HepG2 (cell line): Measurements from ENCODE around the gene PRAMEF33. TPM values are rescaled to one million over a fixed set of nuclear protein-coding genes. Genes with fewer than 3 reads are reported as not detected.
A peak's percentile ranks its signal among the peaks of the same experiment; 100 is the strongest.
"Not testable (repeated sequence)": the region's sequence is repeated elsewhere in the genome, so short reads cannot be mapped to it uniquely, and the experiment has no call there.

Experiments used
- ATAC-seq: fragments of 200-7000 bp; cut with Tn5 transposase; 3 replicates; pipeline ENCODE4 v1.9.1; 2020; ENCODE audit warnings: mild to moderate bottlenecking, moderate library complexity
- Bru-seq: library from RNA; stranded (reverse); fragments of 400-500 nt; gene quantifications from one replicate; lab custom pipeline; 2021; lab: Mats Ljungman, UMichigan
- BruChase-seq, 2 experiments: library from RNA; stranded (reverse); fragments of 400-500 nt; gene quantifications; one replicate each; lab custom pipeline; 2021; lab: Mats Ljungman, UMichigan
- BruUV-seq: library from RNA; stranded (reverse); fragments of 400-500 nt; replicated peaks from 2 replicates; lab custom pipeline; 2021; lab: Mats Ljungman, UMichigan
- CTCF ChIA-PET: fragments of 300-600 bp; formaldehyde crosslinking; extraction: SDS; loops from one replicate; lab custom pipeline; 2021; ENCODE audit warnings: low total read pairs, inconsistent platforms, low intra/inter-chr PET ratio; lab: Yijun Ruan, JAX
- POLR2A ChIA-PET: fragments of 350-600 bp; sonication (Branson Sonifier 250); formaldehyde crosslinking; loops from one replicate; lab custom pipeline; 2020; ENCODE audit warnings: antibody characterized with exemption, inconsistent platforms; lab: Yijun Ruan, JAX
- DNase-seq: peaks from one replicate; pipeline ENCODE4 v3.0.0-alpha.2; 2015; ENCODE audit warnings: low spot score
- FAIRE-seq: peaks from 3 replicates; lab custom pipeline; 2011; peaks lifted over from hg19 to GRCh38; lab: Jason Lieb, UNC
- H2AFZ ChIP-seq: one replicate; pipeline ENCODE4 v1.6.1; 2011; ENCODE audit warnings: low read length, inconsistent platforms
- H3K27ac ChIP-seq: fragments of 300-600 bp; 3 replicates; pipeline ENCODE4 v1.8.0; 2011; ENCODE audit warnings: mixed run types, mild to moderate bottlenecking, mixed read lengths, low read length, inconsistent platforms; ENCODE audit not compliant: insufficient read depth; ENCODE audit errors: extremely low read length
- H3K27me3 ChIP-seq, 2 experiments: fragments of 200-600 bp in 1 of 2; 2 replicates in 1 of 2; 3 replicates in 1 of 2; pipeline versions ENCODE4 v1.6.0 to v1.8.0; 2011; ENCODE audit warnings: low read length in 2 of 2, mild to moderate bottlenecking in 2 of 2, moderate library complexity in 2 of 2, inconsistent platforms in 1 of 2; ENCODE audit not compliant: insufficient read depth in 2 of 2, control insufficient read depth in 1 of 2
- H3K36me3 ChIP-seq, 2 experiments: fragments of 200-600 bp in 1 of 2; replicated peaks in 1 of 2; 2 replicates in 1 of 2; 3 replicates in 1 of 2; pipeline versions ENCODE4 v1.5.1 to v1.8.0; 2011; ENCODE audit warnings: low read length in 2 of 2, inconsistent platforms in 1 of 2; ENCODE audit not compliant: insufficient read depth in 2 of 2, control insufficient read depth in 1 of 2
- H3K4me1 ChIP-seq: 2 replicates; pipeline ENCODE4 v1.5.1; 2012; ENCODE audit warnings: low read length, inconsistent platforms; ENCODE audit not compliant: insufficient read depth
- H3K4me2 ChIP-seq: 2 replicates; pipeline ENCODE4 v1.6.0; 2011; ENCODE audit warnings: low read depth, low read length, inconsistent platforms
- H3K4me3 ChIP-seq, 3 experiments: fragments of 200-600 bp in 1 of 3; sonication (generic), shearing (Covaris generic) in 1 of 3; replicated peaks in 1 of 3; 2 replicates each; pipeline ENCODE4 v1.5.1; 2011 to 2016; ENCODE audit warnings: low read length in 3 of 3, inconsistent platforms in 2 of 3, low read depth in 2 of 3, mild to moderate bottlenecking in 2 of 3, control low read depth in 1 of 3, mixed read lengths in 1 of 3; ENCODE audit not compliant: insufficient read depth in 1 of 3
- H3K79me2 ChIP-seq: one replicate; pipeline ENCODE4 v1.6.1; 2011; ENCODE audit warnings: low read length, inconsistent platforms; ENCODE audit not compliant: insufficient read depth
- H3K9ac ChIP-seq: 2 replicates; pipeline ENCODE4 v1.6.0; 2011; ENCODE audit warnings: mild to moderate bottlenecking, low read depth, low read length, inconsistent platforms; ENCODE audit not compliant: insufficient read depth
- H3K9me3 ChIP-seq: 2 replicates; pipeline ENCODE4 v1.5.1; 2012; ENCODE audit warnings: mild to moderate bottlenecking, low read length
- H4K20me1 ChIP-seq: 2 replicates; pipeline ENCODE4 v1.6.0; 2011; ENCODE audit warnings: inconsistent platforms, mild to moderate bottlenecking, low read length, moderate library complexity; ENCODE audit not compliant: insufficient read depth
- WGBS: methylation state at CpG from one replicate; pipeline ENCODE4 v1.1.6; 2017; ENCODE audit warnings: low lambda C conversion rate; 5-methylcytosine and 5-hydroxymethylcytosine counted together
- in situ Hi-C: cut with HindIII; loops from 2 replicates; pipeline ENCODE4 v1.10.0; 2017; ENCODE audit warnings: low pct_unique_long_range_greater_than_20kb; ENCODE audit not compliant: extremely low pct_ligation_motif_present
- intact Hi-C: fragments of 100-400 bp; cut with micrococcal nuclease; formaldehyde crosslinking; loops from one replicate; pipeline ENCODE4 v1.10.0; 2022; ENCODE audit not compliant: unreplicated experiment
- long read RNA-seq, 2 experiments: library from RNA in 1 of 2; library from polyadenylated mRNA in 1 of 2; stranded (forward) in 1 of 2; unstranded in 1 of 2; transcript quantifications; one replicate each; pipeline ENCODE4 v2.0.0, GENCODE V29; 2019 to 2022
- polyA minus RNA-seq, 3 experiments: library from RNA; depleted of rRNA, polyadenylated mRNA; stranded (reverse); fragments of >200 nt; gene quantifications; 2 replicates each; pipeline ENCODE4 v1.2.3, GENCODE V29; 2011; ENCODE audit warnings: low replicate concordance in 1 of 3
- polyA plus RNA-seq, 8 experiments: library from polyadenylated mRNA; depleted of rRNA in 3 of 8; stranded (reverse) in 7 of 8; unstranded in 1 of 8; fragments of >200 nt; fragmentation: Illumina TruSeq in 4 of 8; extraction: Trizol in 4 of 8; gene quantifications; 2 replicates each; pipeline versions ENCODE4 v1.2.1 to v1.2.3, GENCODE V29; 2011 to 2016; ENCODE audit warnings: low read depth in 4 of 8, missing spikeins in 1 of 8, mixed read lengths in 1 of 8; ENCODE audit not compliant: insufficient read depth in 1 of 8
- total RNA-seq, 5 experiments: library from RNA; depleted of rRNA; stranded (reverse); fragments of >200 nt; fragmentation: Illumina TruSeq; extraction: Trizol; gene quantifications; 2 replicates each; pipeline ENCODE4 v1.2.3, GENCODE V29; 2016; ENCODE audit warnings: low read depth in 1 of 5

The PRAMEF33 gene, protein sequence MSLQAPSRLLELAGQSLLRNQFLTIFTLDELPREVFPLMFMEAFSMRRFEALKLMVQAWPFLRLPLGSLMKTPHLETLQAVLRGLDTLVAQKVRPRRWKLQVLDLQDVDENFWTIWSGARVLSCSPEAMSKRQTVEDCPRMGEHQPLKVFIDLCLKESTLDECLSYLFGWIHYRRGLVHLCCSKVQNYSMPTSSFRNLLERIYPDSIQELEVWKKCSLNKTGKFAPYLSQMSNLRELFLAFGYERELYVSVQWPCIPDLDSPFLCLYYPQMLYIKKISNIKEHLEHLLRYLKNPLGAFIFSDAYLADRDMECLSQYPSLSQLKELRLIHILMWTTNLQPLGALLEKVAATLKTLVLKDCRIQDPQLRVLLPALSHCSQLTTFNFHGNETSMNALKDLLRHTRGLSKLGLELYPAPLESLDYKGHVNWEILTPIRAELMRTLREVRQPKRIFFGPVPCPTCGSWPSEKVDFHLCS
- total RNA-seq (2016; rRNA removed; fragmentation: Illumina TruSeq; extraction: Trizol) (not detected in 2 replicates), polyA plus RNA-seq (2011; rRNA removed) (not detected in 2 replicates), polyA minus RNA-seq (2011; rRNA and poly(A)+ RNA removed; ENCODE audit: low replicate concordance) (not detected in 2 replicates), Bru-seq, nascent RNA (not detected), BruChase-seq, experiment 1, labeled RNA remaining after a 6-hour chase (not detected), BruChase-seq, experiment 2, labeled RNA remaining after a 2-hour chase (not detected)
- total RNA-seq (2016; cell fraction: cytosol; rRNA removed; fragmentation: Illumina TruSeq; extraction: Trizol; ENCODE audit: low read depth) = not detected in 2 replicates
- not detected in 2 replicates for total RNA-seq (2016; cell fraction: insoluble cytoplasmic fraction; rRNA removed; fragmentation: Illumina TruSeq; extraction: Trizol)
- total RNA-seq (2016; cell fraction: membrane; rRNA removed; fragmentation: Illumina TruSeq; extraction: Trizol) = not detected in 2 replicates
- not detected in 2 replicates for total RNA-seq (2016; cell fraction: nucleus; rRNA removed; fragmentation: Illumina TruSeq; extraction: Trizol)
- not detected in 2 replicates for polyA plus RNA-seq (2011; cell fraction: cytosol; rRNA removed)
- not detected in 2 replicates for polyA plus RNA-seq (2011; cell fraction: nucleus; rRNA removed)
- polyA plus RNA-seq (2012) = not detected in 2 replicates
- polyA plus RNA-seq (2016; cell fraction: cytosol; fragmentation: Illumina TruSeq; extraction: Trizol; ENCODE audit: low read depth) = not detected in 2 replicates
- polyA plus RNA-seq (2016; cell fraction: insoluble cytoplasmic fraction; fragmentation: Illumina TruSeq; extraction: Trizol; ENCODE audit: low read depth) = not detected in 2 replicates
- polyA plus RNA-seq (2016; cell fraction: membrane; fragmentation: Illumina TruSeq; extraction: Trizol; ENCODE audit: low read depth) = not detected in 2 replicates
- not detected in 2 replicates for polyA plus RNA-seq (2016; cell fraction: nucleus; fragmentation: Illumina TruSeq; extraction: Trizol; ENCODE audit: insufficient read depth, low read depth)
- polyA minus RNA-seq (2011; cell fraction: cytosol; rRNA and poly(A)+ RNA removed) = not detected in 2 replicates
- not detected in 2 replicates for polyA minus RNA-seq (2011; cell fraction: nucleus; rRNA and poly(A)+ RNA removed)
- long read RNA-seq, experiment 1 = 0 reads
- long read RNA-seq, experiment 2 = 0 reads

DNA sequence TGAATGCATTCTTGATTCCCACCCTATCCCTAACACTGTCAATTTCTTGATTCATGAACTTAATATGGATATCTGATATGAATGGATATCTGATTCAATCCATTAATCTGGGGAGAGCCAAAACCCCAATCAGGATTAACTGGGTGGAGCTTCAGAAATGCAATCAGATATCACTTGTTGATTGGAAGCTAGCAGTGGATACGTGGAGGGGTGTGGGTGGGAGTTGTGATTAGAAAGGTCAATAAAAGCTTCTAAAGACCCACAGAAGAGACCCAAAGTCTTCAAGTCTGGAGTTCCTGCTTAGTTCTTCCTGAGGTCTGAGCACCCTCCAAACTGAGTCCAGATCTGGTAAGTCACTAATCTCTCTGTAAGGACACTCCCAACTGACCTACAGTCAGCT is at the start of gene PRAMEF33:
PRAMEF33 (plus strand) TSS at position 301 of the 400 bp plus-strand sequence. CDS start 2,416 bp downstream, outside the sequence.
- H3K27ac ChIP-seq, DNase-seq, H3K9ac ChIP-seq, POLR2A ChIA-PET, H2AFZ ChIP-seq, H4K20me1 ChIP-seq, CTCF ChIA-PET, H3K4me2 ChIP-seq, intact Hi-C loops, FAIRE-seq, H3K79me2 ChIP-seq, H3K36me3 ChIP-seq, H3K27me3 ChIP-seq, ATAC-seq, H3K9me3 ChIP-seq, in situ Hi-C loops, H3K4me3 ChIP-seq, BruUV-seq, H3K4me1 ChIP-seq: not testable (repeated sequence)
- WGBS = no CpG with 5 or more reads among the region's 1 CpG

DNA sequence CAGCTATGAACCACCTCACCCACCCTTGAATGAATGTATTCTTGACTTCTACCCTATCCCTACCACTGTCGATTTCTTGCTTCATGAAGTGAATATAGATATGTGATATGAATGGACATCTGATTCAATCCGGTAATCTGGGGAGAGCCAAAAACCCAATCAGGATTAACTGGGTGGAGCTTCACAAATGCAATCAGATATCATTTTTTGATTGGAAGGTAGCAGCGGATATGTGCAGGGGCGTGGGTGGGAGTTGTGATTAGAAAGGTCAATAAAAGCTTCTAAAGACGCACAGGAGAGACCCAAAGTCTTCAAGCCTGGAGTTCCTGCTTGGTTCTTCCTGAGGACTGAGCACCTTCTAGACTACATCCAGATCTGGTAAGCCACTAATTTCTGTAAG is 49.4 kb upstream of the PRAMEF33 start, which contains the start of gene PRAMEF5:
PRAMEF5 (plus strand) TSS at position 301 of the 400 bp plus-strand sequence. CDS start 5,071 bp downstream, outside the sequence.
- H3K79me2 ChIP-seq, FAIRE-seq, POLR2A ChIA-PET, H3K36me3 ChIP-seq, H2AFZ ChIP-seq, H3K9me3 ChIP-seq, H3K27me3 ChIP-seq, BruUV-seq, in situ Hi-C loops, H3K9ac ChIP-seq, H3K4me3 ChIP-seq, H3K4me2 ChIP-seq, H3K27ac ChIP-seq, intact Hi-C loops, H4K20me1 ChIP-seq, CTCF ChIA-PET, DNase-seq, H3K4me1 ChIP-seq, ATAC-seq: not testable (repeated sequence)
- WGBS = no CpG with 5 or more reads among the region's 5 CpGs

DNA sequence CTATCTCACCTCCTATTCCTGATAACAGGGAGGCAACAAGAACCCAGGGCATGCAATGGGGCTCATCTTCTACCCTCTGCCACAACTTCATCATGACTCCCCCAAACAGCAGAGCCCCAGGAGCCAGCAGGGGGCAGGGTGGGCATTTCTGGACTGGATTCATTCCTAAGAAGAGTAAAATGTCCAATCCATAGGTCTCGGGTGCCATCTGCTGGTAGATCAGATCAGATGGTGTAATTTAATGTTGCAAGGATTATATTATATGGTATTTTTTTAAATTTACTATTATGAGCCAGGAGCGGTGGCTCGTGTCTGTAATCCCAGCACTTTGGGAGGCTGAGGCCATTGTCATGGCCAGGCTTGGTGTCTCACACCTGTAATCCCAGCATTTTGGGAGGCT is 38.2 kb upstream of the PRAMEF33 start:
- H3K27me3 ChIP-seq, H3K36me3 ChIP-seq, H4K20me1 ChIP-seq, H2AFZ ChIP-seq, H3K4me1 ChIP-seq, in situ Hi-C loops, FAIRE-seq, H3K79me2 ChIP-seq, H3K4me3 ChIP-seq, CTCF ChIA-PET, H3K27ac ChIP-seq, BruUV-seq, POLR2A ChIA-PET, H3K4me2 ChIP-seq, H3K9ac ChIP-seq, H3K9me3 ChIP-seq, intact Hi-C loops, DNase-seq: not testable (repeated sequence)
- WGBS = no CpG with 5 or more reads among the region's 3 CpGs
- ATAC-seq = peak; percentile 44; the same call in 1 of the 3 replicates
